Embryonic facial prominence (tissue), 1 donor: Measurements from ENCODE around the gene VDR.
A peak's percentile ranks its signal among the peaks of the same experiment; 100 is the strongest.
"Not testable (repeated sequence)": the region's sequence is repeated elsewhere in the genome, so short reads cannot be mapped to it uniquely, and the experiment has no call there.

Source experiments
- DNase-seq: peaks from one replicate; pipeline ENCODE4 v3.0.0-alpha.2; 2016; ENCODE audit errors: extremely low spot score

Gene VDR

GRCh38 chr12:47813511-47814196 is 91.1 kb downstream of the VDR start:
- DNase-seq: no peak

DNA sequence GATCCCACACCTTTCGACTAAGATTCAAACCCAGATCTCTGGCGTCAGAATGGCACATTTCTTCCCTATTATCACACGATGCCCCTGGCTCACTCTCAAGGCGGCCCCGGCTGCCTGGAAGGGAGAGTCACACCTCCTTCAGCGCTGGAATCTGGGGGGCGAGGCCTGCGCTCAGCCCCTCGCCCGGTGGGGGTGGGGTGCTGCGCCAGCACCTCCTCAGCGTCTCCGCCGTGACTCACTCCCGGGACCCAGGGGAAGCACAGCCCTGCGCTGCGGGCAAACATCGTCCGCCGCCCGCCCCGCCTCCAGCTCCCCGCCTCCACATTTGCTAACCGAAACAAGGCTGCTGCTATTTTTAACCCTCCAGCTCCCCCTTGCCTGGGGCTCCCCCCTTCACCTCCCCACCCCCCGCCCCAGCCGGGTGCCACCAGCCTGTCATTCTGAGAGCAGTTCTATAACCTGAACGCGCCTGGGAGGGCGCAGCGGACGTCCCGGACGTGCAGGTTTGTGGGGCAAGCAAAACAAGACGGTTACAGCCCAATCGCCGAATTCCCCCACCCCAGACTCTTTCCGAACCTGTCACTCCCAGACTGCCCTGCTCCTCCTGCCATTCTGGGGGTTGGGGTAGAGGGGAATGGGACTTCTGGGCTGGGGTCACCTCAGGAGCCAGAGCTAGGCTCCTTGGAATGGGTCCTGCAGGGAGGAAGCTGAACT is 91.8 kb downstream of the VDR start:
- peak; percentile 69 for DNase-seq

GRCh38 chr12:47811581-47812484 is 93.0 kb downstream of the VDR start:
- DNase-seq: no peak

- no peak for DNase-seq
These were observed 93.8 kb downstream of the VDR start for GRCh38 chr12:47811072-47811396.

DNA sequence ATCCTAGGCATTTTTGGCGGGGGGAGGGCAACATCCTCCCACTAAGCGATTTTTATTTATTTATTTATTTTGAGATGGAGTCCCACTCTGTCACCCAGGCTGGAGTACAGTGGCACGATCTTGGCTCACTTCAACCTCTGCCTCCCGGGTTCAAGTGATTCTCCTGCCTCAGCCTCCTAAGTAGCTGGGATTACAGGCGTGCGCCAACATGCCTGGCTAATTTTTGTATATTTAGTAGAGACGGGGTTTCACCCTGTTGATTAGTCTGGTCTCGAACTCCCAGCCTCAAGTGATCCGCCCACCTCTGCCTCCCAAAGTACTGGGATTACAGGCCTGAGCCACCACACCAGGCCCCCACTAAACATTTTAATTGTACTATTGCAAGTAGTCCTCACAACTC is 95.3 kb downstream of the VDR start:
- not testable (repeated sequence) for DNase-seq

GRCh38 chr12:47808574-47809365 is 96.0 kb downstream of the VDR start:
- no peak for DNase-seq

DNA sequence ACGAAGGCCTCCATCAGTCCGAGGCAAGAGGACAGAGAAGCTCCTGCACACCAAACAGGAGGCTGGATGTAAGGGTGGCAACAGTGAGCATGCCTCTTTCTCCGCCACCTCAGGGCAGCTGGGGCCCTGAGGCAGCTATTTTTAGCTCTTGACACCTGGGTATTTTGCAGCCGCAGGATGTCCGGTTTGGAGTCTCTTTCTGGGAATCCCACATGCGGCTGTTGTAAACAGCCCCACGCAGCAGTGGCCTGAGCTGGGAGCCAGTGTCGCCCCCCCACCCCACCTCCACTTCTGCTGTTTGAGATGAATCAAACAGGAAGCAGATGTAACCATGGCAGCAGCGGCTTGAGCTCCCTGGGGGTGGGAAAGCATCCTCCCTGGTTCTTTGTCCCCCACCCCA is 96.7 kb downstream of the VDR start:
- DNase-seq: no peak

- no peak for DNase-seq
These were observed 97.5 kb downstream of the VDR start for GRCh38 chr12:47807338-47807737.

DNA sequence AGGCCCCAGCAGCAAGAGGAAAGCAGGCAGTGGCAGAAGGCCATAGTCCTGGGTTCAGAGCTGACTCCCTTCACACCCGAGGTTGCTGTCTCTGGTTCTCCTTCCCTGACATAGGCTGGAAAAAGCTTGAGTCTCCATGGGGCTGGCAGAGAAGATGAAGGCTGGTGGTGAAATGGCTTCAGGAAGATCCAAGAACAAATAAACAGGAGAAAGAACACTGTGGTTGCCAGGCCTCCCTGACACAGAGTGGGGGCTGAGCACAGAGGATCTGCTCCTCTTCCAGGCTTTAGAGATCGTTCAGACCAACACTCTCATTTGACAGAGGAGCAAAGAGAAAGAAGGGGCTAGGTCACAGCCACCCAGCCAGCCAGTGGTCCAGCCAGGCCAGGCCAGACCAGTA is 99.4 kb downstream of the VDR start:
- DNase-seq: no peak

DNA sequence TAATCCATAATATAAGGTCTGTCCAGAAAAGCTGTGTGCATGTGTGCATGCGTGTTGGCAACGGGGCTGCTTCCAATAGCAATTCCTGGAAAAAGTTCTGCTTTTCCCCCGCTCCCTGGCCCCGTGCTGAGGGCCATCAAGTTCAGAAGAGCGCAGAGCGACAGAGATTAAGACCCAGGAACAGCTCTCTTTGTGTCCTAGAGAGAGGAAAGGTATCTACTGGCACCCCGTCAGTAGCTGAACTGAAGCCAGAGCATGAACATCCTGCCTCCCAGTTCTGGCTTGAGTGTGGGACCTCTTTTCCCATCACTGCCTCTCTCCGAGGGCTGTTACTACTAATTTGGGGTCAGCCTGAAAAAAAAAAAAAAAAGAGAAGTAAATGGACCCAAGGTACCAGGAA is 100.6 kb downstream of the VDR start:
- no peak for DNase-seq

DNA sequence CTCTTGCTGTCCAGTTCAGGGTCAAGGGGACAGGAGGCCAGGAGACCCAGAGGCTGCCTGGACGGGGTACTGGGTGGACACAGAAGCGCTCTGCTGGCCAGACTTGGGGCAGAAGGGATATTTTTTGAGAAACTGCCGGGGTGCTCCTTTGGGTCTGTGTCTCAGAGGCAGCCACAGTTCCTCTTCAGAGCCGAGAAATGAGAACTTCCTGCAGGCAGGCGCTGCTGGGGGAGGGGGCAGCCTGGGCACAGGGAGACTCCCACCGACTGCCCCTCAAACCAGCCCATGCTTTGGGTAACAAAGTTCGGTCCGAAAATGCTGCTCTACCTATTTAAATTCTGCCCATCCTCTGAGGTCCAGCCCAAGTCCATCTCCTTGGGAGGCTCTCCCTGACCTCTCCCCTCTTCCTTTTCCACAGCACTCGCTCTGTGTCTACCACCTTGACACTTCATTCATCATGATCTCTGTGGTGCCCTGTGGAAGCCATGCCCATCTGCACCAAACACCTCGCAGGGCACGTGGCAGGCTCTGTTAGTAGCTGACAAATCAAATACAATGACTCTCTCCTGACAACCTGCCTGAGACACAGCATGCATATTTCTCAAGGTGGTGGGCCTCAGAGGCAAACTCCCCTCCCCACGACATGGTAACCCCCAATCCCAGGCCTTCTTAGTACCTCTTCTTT is 101.5 kb downstream of the VDR start:
- no peak for DNase-seq

GRCh38 chr12:47802312-47802711 is 102.5 kb downstream of the VDR start:
- no peak for DNase-seq

GRCh38 chr12:47801904-47802246 is 102.9 kb downstream of the VDR start:
- no peak for DNase-seq

GRCh38 chr12:47801170-47801903 is 103.5 kb downstream of the VDR start:
- no peak for DNase-seq

DNA sequence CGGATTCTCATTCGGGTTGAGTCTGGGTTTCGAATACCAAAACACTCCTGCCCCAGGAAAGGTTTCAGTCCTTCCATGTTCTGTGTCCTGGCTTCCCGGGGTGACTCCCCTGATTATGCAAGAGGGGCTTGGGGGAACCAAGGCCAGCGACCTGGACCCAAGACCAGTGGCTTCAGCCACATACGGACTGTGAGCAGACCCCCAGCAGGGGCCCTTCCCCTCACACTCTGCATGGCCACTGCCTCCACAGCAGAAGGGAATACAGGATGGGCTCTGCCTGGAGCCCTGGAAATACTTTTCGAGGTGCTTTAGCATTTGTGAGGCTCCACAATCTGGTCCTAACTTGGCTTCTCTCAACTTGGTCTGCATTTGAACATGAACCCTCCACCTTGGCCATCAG is 104.2 kb downstream of the VDR start:
- DNase-seq: no peak

DNA sequence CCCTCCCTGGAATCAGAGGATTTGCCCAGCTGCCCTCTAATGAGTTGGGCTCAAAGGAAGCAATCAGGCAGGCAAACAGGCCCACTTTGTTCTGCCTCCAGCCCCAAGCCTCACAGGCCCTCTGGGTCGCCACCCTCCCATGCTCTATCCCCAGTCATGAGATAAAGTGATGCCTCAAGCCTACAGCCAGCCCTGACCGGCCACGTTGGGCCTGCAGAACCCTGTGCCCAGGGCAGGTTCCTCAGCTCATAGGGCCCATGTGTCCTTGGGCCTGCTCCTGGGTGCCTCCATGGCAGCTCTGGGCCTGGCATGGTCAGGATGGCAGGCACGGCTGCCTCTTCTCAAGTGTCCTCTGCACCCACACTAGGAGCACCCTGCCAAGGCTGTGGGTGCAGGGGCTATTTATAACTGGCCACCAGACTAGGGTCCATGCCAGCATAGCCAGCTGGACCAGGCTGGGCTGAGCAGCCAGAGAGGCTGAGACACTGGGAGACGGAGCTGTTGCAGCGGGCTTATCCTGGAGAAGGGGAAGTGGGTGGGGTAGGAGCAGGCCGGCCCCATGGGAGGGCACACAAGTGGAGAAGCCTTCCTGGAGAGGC is 105.3 kb downstream of the VDR start:
- no peak for DNase-seq

- DNase-seq: no peak
These were observed 106.3 kb downstream of the VDR start for GRCh38 chr12:47798382-47798948.

GRCh38 chr12:47797441-47797840 is 107.4 kb downstream of the VDR start:
- no peak for DNase-seq

DNA sequence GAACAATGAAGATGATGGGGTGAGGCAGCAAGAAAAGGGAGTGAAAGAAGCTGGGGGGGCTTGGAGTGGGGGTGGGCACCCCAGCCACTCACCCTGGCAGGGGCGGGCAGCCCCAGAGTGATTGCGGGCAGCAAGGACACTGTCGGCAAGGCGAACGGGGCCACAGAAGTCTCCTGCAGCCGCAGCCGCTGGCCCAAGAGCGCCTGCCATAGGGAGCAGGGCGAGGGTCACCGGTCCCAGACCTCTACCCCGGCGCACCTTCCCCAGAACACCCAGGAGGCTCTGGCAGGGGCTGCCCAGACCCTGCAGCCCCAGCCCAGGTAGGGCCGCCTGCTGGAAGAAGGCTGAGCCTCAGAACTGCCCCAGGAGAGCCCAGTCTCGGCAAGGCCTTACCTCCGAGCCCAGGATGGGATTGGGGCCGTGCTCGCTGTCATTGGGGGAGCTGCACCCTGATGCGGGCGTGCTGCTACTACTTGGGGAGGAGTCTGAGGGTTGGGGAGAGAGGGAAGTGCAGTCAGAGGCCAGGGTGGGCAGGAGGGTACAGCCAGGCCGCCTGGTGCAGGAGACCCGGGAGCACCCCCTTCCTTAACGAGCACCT is 108.9 kb downstream of the VDR start:
- DNase-seq: no peak
